Body of pancreas (tissue), 4 donors: ENCODE results near the gene SSBP4. TPM values are rescaled to one million over a fixed set of nuclear protein-coding genes. Genes with fewer than 3 reads are reported as not detected.
A peak's percentile ranks its signal among the peaks of the same experiment; 100 is the strongest.

ENCODE experiments used
- ATAC-seq: fragments of 150-250 bp; one replicate; pipeline ENCODE4 v1.9.1; 2016
- DNase-seq, 4 donors: peaks; one replicate each; pipeline ENCODE4 v3.0.0-alpha.2; 2019
- H3K27ac ChIP-seq, 4 donors: fragments of 200-600 bp; sonication (generic); 1 replicate in 3 of 4; 2 replicates in 1 of 4; pipeline versions ENCODE4 v1.5.1 to v1.6.1; 2016 to 2019; ENCODE audit warnings: mild to moderate bottlenecking in 1 of 4, mixed read lengths in 1 of 4, moderate library complexity in 1 of 4
- H3K27me3 ChIP-seq, 2 donors: fragments of 200-600 bp; sonication (generic); one replicate each; pipeline ENCODE4 v1.6.0; 2016; ENCODE audit warnings: mild to moderate bottlenecking in 1 of 2
- H3K36me3 ChIP-seq, 2 donors: fragments of 200-600 bp; sonication (generic); replicated peaks in 1 of 2; 2 replicates each; pipeline ENCODE4 v1.5.1; 2016; ENCODE audit warnings: low read depth in 2 of 2; ENCODE audit not compliant: insufficient read depth in 1 of 2
- H3K4me1 ChIP-seq: fragments of 200-600 bp; sonication (generic); one replicate; pipeline ENCODE4 v1.6.0; 2016
- H3K4me3 ChIP-seq, 2 donors: fragments of 200-600 bp; sonication (generic); 1 replicate in 1 of 2; 2 replicates in 1 of 2; pipeline ENCODE4 v1.5.1; 2016 to 2019
- H3K9me3 ChIP-seq, 3 donors: fragments of 200-600 bp; sonication (generic); 1 replicate in 2 of 3; 2 replicates in 1 of 3; pipeline ENCODE4 v1.5.1; 2016
- POLR2A ChIP-seq, 3 donors: fragments of 450-650 bp; IDR thresholded peaks; one replicate each; pipeline ENCODE4 v1.6.1; 2016; ENCODE audit warnings: antibody characterized with exemption in 3 of 3, mild to moderate bottlenecking in 2 of 3
- WGBS, 2 donors: methylation state at CpG; one replicate each; pipeline ENCODE4 v1.1.5; 2017; 5-methylcytosine and 5-hydroxymethylcytosine counted together
- intact Hi-C: fragments of 100-400 bp; cut with DNase I; formaldehyde crosslinking; loops from one replicate; pipeline ENCODE4 v1.15.1; 2023
- total RNA-seq, 2 donors: library from RNA; depleted of rRNA; stranded (reverse); fragments of >200 nt; gene quantifications; one replicate each; pipeline ENCODE4 v1.1.0, GENCODE V29; 2016
- TF ChIP-seq, protein P1 (sequence below), 7 experiments: fragments of 450-650 bp in 4 of 7; fragments of 200-600 bp in 3 of 7; sonication (generic) in 3 of 7; IDR thresholded peaks; one replicate each; pipeline ENCODE4 v1.5.1; 2016 to 2019; ENCODE audit warnings: antibody characterized with exemption in 7 of 7

SSBP4 gene
- total RNA-seq, 2 donors from 2014 or later: 50.1 to 63.9 TPM

- DNase-seq (peak; percentile 40 to 70 (median 64)), ATAC-seq (peak; percentile 49)
- WGBS, 2 donors: 59 to 81% methylated on average over 2 to 3 of the region's 3 CpGs
- no peaks in the 10 kb centered on the region for H3K36me3 ChIP-seq
- H3K27me3 ChIP-seq: no peaks in the 10 kb centered on the region
- peaks cover 70% of the 10 kb centered on the region for H3K4me1 ChIP-seq
- H3K27ac ChIP-seq: peak overlapping the region; percentile 75 to 89 (median 84)
- no peaks in the 10 kb centered on the region for H3K9me3 ChIP-seq
- no peak overlapping the region for H3K4me3 ChIP-seq
- intact Hi-C loops: loop anchor here (10.0 kb wide), 1 partner anchor 96 kb away; no protein-coding TSS in a partner anchor
- peak in 2 of 3 donors; percentile 27 to 31 for TF ChIP-seq POLR2A (IDR thresholded peaks at IDR 0.05)
- TF ChIP-seq, protein P1, sequence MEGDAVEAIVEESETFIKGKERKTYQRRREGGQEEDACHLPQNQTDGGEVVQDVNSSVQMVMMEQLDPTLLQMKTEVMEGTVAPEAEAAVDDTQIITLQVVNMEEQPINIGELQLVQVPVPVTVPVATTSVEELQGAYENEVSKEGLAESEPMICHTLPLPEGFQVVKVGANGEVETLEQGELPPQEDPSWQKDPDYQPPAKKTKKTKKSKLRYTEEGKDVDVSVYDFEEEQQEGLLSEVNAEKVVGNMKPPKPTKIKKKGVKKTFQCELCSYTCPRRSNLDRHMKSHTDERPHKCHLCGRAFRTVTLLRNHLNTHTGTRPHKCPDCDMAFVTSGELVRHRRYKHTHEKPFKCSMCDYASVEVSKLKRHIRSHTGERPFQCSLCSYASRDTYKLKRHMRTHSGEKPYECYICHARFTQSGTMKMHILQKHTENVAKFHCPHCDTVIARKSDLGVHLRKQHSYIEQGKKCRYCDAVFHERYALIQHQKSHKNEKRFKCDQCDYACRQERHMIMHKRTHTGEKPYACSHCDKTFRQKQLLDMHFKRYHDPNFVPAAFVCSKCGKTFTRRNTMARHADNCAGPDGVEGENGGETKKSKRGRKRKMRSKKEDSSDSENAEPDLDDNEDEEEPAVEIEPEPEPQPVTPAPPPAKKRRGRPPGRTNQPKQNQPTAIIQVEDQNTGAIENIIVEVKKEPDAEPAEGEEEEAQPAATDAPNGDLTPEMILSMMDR (IDR thresholded peaks at IDR 0.05): no peak
These were observed 49.3 kb downstream of the SSBP4 start for GRCh38 chr19:18468517-18468916.

DNA sequence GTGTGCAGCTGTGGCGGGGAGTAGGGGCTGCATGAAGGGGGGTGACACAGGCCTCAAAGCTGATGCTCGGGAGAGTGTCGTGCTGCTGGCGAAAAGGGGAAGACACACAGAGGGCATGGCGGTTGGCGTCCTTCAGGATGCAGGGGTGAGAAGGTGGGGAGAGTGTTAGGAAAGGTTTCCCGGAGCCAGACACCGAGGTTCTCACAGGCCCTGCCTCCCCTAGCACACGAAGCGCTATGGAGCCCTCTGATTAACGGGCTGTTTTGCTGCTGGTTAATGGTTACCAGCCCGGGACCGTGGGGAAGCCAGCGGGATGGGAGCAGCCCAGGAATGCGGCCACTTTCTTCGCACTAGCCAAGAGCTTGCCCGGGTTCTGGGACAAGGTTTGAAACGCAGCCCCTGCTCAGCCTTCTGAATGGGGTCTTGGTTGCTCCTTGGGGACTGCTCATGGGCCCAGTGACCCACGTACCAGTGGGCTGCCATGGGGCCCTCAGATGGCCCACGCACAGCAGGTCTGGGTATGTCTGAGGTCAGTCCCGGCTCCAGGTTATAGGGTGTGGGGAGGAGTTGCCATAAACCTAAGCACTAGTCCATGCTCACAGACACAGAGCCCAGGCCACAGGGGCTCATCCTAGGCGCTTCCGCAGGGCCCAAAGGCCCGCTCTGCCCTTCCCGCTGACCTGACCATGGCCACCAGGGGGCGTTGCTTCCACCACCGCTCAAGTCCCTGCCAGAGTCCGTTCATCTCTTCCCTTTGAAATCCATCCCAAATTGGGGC is 50.1 kb downstream of the SSBP4 start:
- H3K4me1 ChIP-seq: peaks cover 73% of the 10 kb centered on the region

DNA sequence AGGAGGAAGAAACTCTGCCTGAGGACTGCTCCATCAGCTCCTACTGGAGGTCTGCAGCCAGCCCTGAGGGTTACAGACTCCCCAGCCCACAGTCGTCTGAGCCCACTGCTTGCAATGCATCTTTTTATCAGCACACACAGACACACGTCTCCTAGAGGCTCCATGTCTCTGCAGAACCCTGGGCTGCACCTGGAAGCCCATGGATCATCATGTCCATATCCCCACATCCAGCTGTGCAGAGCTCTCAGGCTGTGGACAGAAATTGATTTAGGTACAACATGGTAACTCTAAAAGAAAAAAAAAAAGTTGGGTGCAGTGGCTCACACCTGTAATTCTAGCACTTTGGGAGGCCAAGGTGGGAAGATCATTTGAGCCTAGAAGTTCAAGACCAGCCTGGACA is 51.6 kb downstream of the SSBP4 start:
- Histone ChIP-seq H3K4me1 (peaks cover 73% of the 10 kb centered on the region), H3K4me3 (no peak overlapping the region), H3K9me3 (no peaks in the 10 kb centered on the region), H3K36me3 (no peaks in the 10 kb centered on the region), H3K27ac (peak overlapping the region in 3 of 4 donors; percentile 23 to 89 (median 82)), H3K27me3 (no peaks in the 10 kb centered on the region)
- intact Hi-C loops: no loop called here
- ATAC-seq: no peak
- DNase-seq: no peak
- WGBS, 2 donors: 40 to 57% methylated on average over 2 of the region's 2 CpGs
- no peak for TF ChIP-seq POLR2A (IDR thresholded peaks at IDR 0.05)

More for the DNA sequence above, 50.1 kb downstream of the SSBP4 start:
- Histone ChIP-seq H3K9me3 (no peaks in the 10 kb centered on the region), H3K36me3 (no peaks in the 10 kb centered on the region), H3K27ac (peak overlapping the region; percentile 75 to 89 (median 84)), H3K4me3 (no peak overlapping the region), H3K27me3 (no peaks in the 10 kb centered on the region)
- WGBS, 2 donors: 48 to 53% methylated on average over 18 to 28 of the region's 28 CpGs
- intact Hi-C loops: loop anchor here (10.0 kb wide), 1 partner anchor 96 kb away; no protein-coding TSS in a partner anchor
- DNase-seq (peak; percentile 66 to 73 (median 71)), ATAC-seq (peak; percentile 68)
- peak in 1 of 3 donors; percentile 20 for TF ChIP-seq POLR2A (IDR thresholded peaks at IDR 0.05)
- TF ChIP-seq, protein P1 (IDR thresholded peaks at IDR 0.05): peak; percentile 67 to 81 (median 73)

- no peak for DNase-seq
- intact Hi-C loops: no loop called here
- H3K9me3 ChIP-seq: no peaks in the 10 kb centered on the region
- H3K4me3 ChIP-seq: no peak overlapping the region
- TF ChIP-seq POLR2A (IDR thresholded peaks at IDR 0.05): no peak
- TF ChIP-seq, protein P1 (IDR thresholded peaks at IDR 0.05): no peak
- ATAC-seq: no peak
- no peaks in the 10 kb centered on the region for H3K27me3 ChIP-seq
- H3K4me1 ChIP-seq: peaks cover 60% of the 10 kb centered on the region
- H3K27ac ChIP-seq: no peak overlapping the region
- WGBS, 2 donors: 64 to 67% methylated on average over 7 to 8 of the region's 8 CpGs
- H3K36me3 ChIP-seq: no peaks in the 10 kb centered on the region
These were observed 54.0 kb downstream of the SSBP4 start for GRCh38 chr19:18473003-18473705.

DNA sequence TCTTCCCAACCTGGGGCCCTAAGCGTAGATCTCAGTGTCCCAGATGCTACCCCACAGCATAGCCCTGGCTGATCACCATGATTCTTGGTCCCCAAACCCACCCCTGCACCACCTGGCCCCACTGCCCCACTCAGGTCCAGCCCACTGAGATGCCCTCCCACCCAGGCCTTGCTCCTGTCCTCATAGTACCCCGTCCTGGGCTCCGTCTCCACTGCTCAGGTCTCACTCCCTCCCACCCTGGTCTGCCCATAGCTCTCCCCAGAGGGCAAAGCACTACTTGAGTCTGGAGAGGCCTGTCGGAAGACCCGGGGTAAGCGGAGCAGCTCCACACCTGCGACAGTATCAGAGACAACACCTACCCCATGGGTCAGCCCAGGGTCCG is 54.5 kb downstream of the SSBP4 start:
- Histone ChIP-seq H3K4me3 (no peak overlapping the region), H3K9me3 (no peaks in the 10 kb centered on the region), H3K27ac (no peak overlapping the region), H3K4me1 (peaks cover 60% of the 10 kb centered on the region), H3K27me3 (no peaks in the 10 kb centered on the region), H3K36me3 (no peaks in the 10 kb centered on the region)
- 86 to 100% methylated on average over 2 to 8 of the region's 8 CpGs for WGBS, 2 donors
- DNase-seq: no peak
- intact Hi-C loops: no loop called here
- no peak for TF ChIP-seq POLR2A (IDR thresholded peaks at IDR 0.05)
- TF ChIP-seq, protein P1 (IDR thresholded peaks at IDR 0.05): no peak
- ATAC-seq: no peak
